Suprapubic skin (tissue), 3 donors: ENCODE measurements around the gene ANKH.

Experiments used
- CTCF ChIP-seq, 2 donors: fragments of 200-600 bp in 1 of 2; fragments of 450-650 bp in 1 of 2; sonication (generic) in 1 of 2; IDR thresholded peaks; one replicate each; pipeline ENCODE4 v1.5.1; 2016 to 2019; ENCODE audit warnings: antibody characterized with exemption in 2 of 2, mild to moderate bottlenecking in 1 of 2, moderate library complexity in 1 of 2
- EP300 ChIP-seq: sonication (generic); formaldehyde crosslinking; IDR thresholded peaks from one replicate; pipeline ENCODE4 v1.6.1; 2017; ENCODE audit warnings: antibody characterized with exemption
- POLR2A ChIP-seq, 2 donors: fragments of 450-650 bp; IDR thresholded peaks; one replicate each; pipeline ENCODE4 v1.6.1; 2017; ENCODE audit warnings: antibody characterized with exemption in 2 of 2, mild to moderate bottlenecking in 2 of 2, moderate library complexity in 2 of 2

- TF ChIP-seq CTCF (IDR thresholded peaks at IDR 0.05) (no peak), EP300 (no peak), POLR2A (IDR thresholded peaks at IDR 0.05) (no peak)
Measured at GRCh38 chr5:14869668-14870164, 1.9 kb downstream of the ANKH start.
